WTC11 (cell line): ENCODE results near the gene DCTD. TPM values are rescaled to one million over a fixed set of nuclear protein-coding genes. Genes with fewer than 3 reads are reported as not detected.

ENCODE experiments used
- ATAC-seq: fragments of 200-7000 bp; cut with Tn5 transposase; 2 replicates; pipeline ENCODE4 v1.10.0; 2021; ENCODE audit warnings: mild to moderate bottlenecking, moderate library complexity
- CTCF ChIA-PET: fragments of 300-600 bp; sonication (Branson Sonifier 250); formaldehyde crosslinking; loops from one replicate; lab custom pipeline; 2021; ENCODE audit warnings: antibody characterized with exemption; lab: Charles Lee
- POLR2A ChIA-PET: fragments of 350-600 bp; sonication (Branson Sonifier 250); formaldehyde crosslinking; loops from one replicate; lab custom pipeline; 2021; ENCODE audit warnings: antibody characterized with exemption; lab: Charles Lee
- DNase-seq: peaks from one replicate; pipeline ENCODE4 v3.0.0; 2021; ENCODE audit warnings: low spot score
- H3K27ac Mint-ChIP-seq: 2 replicates; pipeline ENCODE4 v1.8.0; 2021; ENCODE audit warnings: mixed read lengths
- H3K27me3 Mint-ChIP-seq: 2 replicates; pipeline ENCODE4 v1.8.0; 2021; ENCODE audit warnings: low read depth, mild to moderate bottlenecking, moderate library complexity, mixed read lengths
- H3K36me3 Mint-ChIP-seq: 2 replicates; pipeline ENCODE4 v1.8.0; 2021; ENCODE audit warnings: mixed read lengths
- H3K4me1 Mint-ChIP-seq: 2 replicates; pipeline ENCODE4 v1.8.0; 2022; ENCODE audit warnings: mixed read lengths
- H3K4me3 Mint-ChIP-seq: 2 replicates; pipeline ENCODE4 v1.8.0; 2021; ENCODE audit warnings: mild to moderate bottlenecking, moderate library complexity, mixed read lengths
- H3K9me3 Mint-ChIP-seq: 2 replicates; pipeline ENCODE4 v1.8.0; 2021; ENCODE audit warnings: mixed read lengths
- AR ChIP-seq: fragments of 250-450 bp; sonication (Bioruptor Pico); IDR thresholded peaks from 2 replicates; pipeline ENCODE4 v1.9.0; 2021; ENCODE audit warnings: mild to moderate bottlenecking
- CDX4 ChIP-seq: fragments of 250-450 bp; sonication (Bioruptor Pico); IDR thresholded peaks from 2 replicates; pipeline ENCODE4 v1.9.0; 2021; ENCODE audit warnings: moderate library complexity, mild to moderate bottlenecking, inconsistent platforms, borderline replicate concordance
- E2F4 ChIP-seq: sonication (generic); formaldehyde crosslinking; IDR thresholded peaks from 2 replicates; pipeline ENCODE4 v1.8.1; 2022; ENCODE audit warnings: low read depth, mild to moderate bottlenecking, moderate library complexity, missing genetic modification reagents, borderline replicate concordance
- ELF4 ChIP-seq: sonication (generic); formaldehyde crosslinking; IDR thresholded peaks from 2 replicates; pipeline ENCODE4 v1.8.1; 2022; ENCODE audit warnings: low read depth, mild to moderate bottlenecking, moderate library complexity, missing genetic modification reagents
- EMX1 ChIP-seq: fragments of 250-450 bp; sonication (Bioruptor Pico); IDR thresholded peaks from 2 replicates; pipeline ENCODE4 v1.8.0; 2021; ENCODE audit warnings: mild to moderate bottlenecking
- FOXJ3 ChIP-seq: sonication (generic); formaldehyde crosslinking; IDR thresholded peaks from 2 replicates; pipeline ENCODE4 v1.9.0; 2021; ENCODE audit warnings: missing genetic modification reagents, mild to moderate bottlenecking, borderline replicate concordance
- FOXK1 ChIP-seq: sonication (generic); formaldehyde crosslinking; IDR thresholded peaks from 2 replicates; pipeline ENCODE4 v1.8.0; 2022; ENCODE audit warnings: mild to moderate bottlenecking, moderate library complexity, missing genetic modification reagents
- GABPB1 ChIP-seq: sonication (generic); formaldehyde crosslinking; IDR thresholded peaks from 2 replicates; pipeline ENCODE4 v1.8.1; 2023; ENCODE audit warnings: mild to moderate bottlenecking, missing genetic modification reagents
- HMGA2 ChIP-seq: fragments of 250-450 bp; sonication (Bioruptor Pico); IDR thresholded peaks from 2 replicates; pipeline ENCODE4 v1.4.0; 2021; ENCODE audit warnings: mild to moderate bottlenecking, moderate library complexity
- IRF1 ChIP-seq: sonication (generic); formaldehyde crosslinking; IDR thresholded peaks from 2 replicates; pipeline ENCODE4 v1.8.0; 2023; ENCODE audit warnings: missing genetic modification reagents
- MAX ChIP-seq: sonication (generic); formaldehyde crosslinking; IDR thresholded peaks from 2 replicates; pipeline ENCODE4 v1.8.0; 2022; ENCODE audit warnings: mild to moderate bottlenecking, missing genetic modification reagents
- NFATC4 ChIP-seq: fragments of 250-450 bp; sonication (Bioruptor Pico); IDR thresholded peaks from 2 replicates; pipeline ENCODE4 v1.9.0; 2021; ENCODE audit warnings: mild to moderate bottlenecking
- NR1H2 ChIP-seq: sonication (generic); formaldehyde crosslinking; IDR thresholded peaks from 2 replicates; pipeline ENCODE4 v1.9.0; 2021; ENCODE audit warnings: mild to moderate bottlenecking, moderate library complexity, missing genetic modification reagents
- NR2C2 ChIP-seq: sonication (generic); formaldehyde crosslinking; IDR thresholded peaks from 2 replicates; pipeline ENCODE4 v1.8.0; 2022; ENCODE audit warnings: mild to moderate bottlenecking, missing genetic modification reagents
- OVOL2 ChIP-seq: fragments of 250-450 bp; sonication (Bioruptor Pico); IDR thresholded peaks from 2 replicates; pipeline ENCODE4 v1.9.0; 2021; ENCODE audit warnings: mild to moderate bottlenecking, borderline replicate concordance
- PRRX2 ChIP-seq: fragments of 250-450 bp; sonication (Bioruptor Pico); IDR thresholded peaks from 2 replicates; pipeline ENCODE4 v1.8.0; 2021; ENCODE audit warnings: mild to moderate bottlenecking
- SMAD4 ChIP-seq: sonication (generic); formaldehyde crosslinking; IDR thresholded peaks from 2 replicates; pipeline ENCODE4 v1.8.0; 2022; ENCODE audit warnings: mild to moderate bottlenecking, missing genetic modification reagents
- TEAD4 ChIP-seq: sonication (generic); formaldehyde crosslinking; IDR thresholded peaks from 2 replicates; pipeline ENCODE4 v1.8.0; 2022; ENCODE audit warnings: mild to moderate bottlenecking, missing genetic modification reagents
- TP53 ChIP-seq: sonication (generic); formaldehyde crosslinking; IDR thresholded peaks from 2 replicates; pipeline ENCODE4 v1.8.1; 2023; ENCODE audit warnings: mild to moderate bottlenecking, missing genetic modification reagents
- USF1 ChIP-seq: sonication (generic); formaldehyde crosslinking; IDR thresholded peaks from 2 replicates; pipeline ENCODE4 v1.8.0; 2022; ENCODE audit warnings: mild to moderate bottlenecking, missing genetic modification reagents
- USF2 ChIP-seq: sonication (generic); formaldehyde crosslinking; IDR thresholded peaks from 2 replicates; pipeline ENCODE4 v1.8.1; 2023; ENCODE audit warnings: mild to moderate bottlenecking, missing genetic modification reagents, moderate library complexity
- ZNF121 ChIP-seq: sonication (generic); formaldehyde crosslinking; IDR thresholded peaks from 2 replicates; pipeline ENCODE4 v1.8.0; 2023; ENCODE audit warnings: missing genetic modification reagents
- ZNF219 ChIP-seq: sonication (generic); formaldehyde crosslinking; IDR thresholded peaks from 2 replicates; pipeline ENCODE4 v1.8.0; 2023; ENCODE audit warnings: missing genetic modification reagents, mild to moderate bottlenecking, borderline replicate concordance
- ZNF232 ChIP-seq: sonication (generic); formaldehyde crosslinking; IDR thresholded peaks from 2 replicates; pipeline ENCODE4 v1.8.0; 2022; ENCODE audit warnings: mild to moderate bottlenecking, missing genetic modification reagents
- ZNF263 ChIP-seq: sonication (generic); formaldehyde crosslinking; IDR thresholded peaks from 2 replicates; pipeline ENCODE4 v1.8.1; 2022; ENCODE audit warnings: low read depth, mild to moderate bottlenecking, moderate library complexity, missing genetic modification reagents
- ZNF396 ChIP-seq: fragments of 250-450 bp; sonication (Bioruptor Pico); IDR thresholded peaks from 2 replicates; pipeline ENCODE4 v1.8.0; 2021; ENCODE audit warnings: mild to moderate bottlenecking, moderate library complexity, borderline replicate concordance
- total RNA-seq: library from RNA; stranded (reverse); gene quantifications from 3 replicates; pipeline ENCODE4 v1.2.3, GENCODE V29; 2021

Gene DCTD
- total RNA-seq, 1 experiment from 2014 or later, result 56.8 TPM

- Mint-ChIP-seq H3K9me3 (0 out of 2 replicates have a peak, but pooled peaks cover 3% of the 10 kb centered on the region), H3K4me1 (no peaks in the 10 kb centered on the region), H3K27ac (no peak overlapping the region), H3K27me3 (no peaks in the 10 kb centered on the region), H3K36me3 (peaks cover 3% of the 10 kb centered on the region; the same call in 1 of the 2 replicates), H3K4me3 (no peak overlapping the region)
- ChIA-PET POLR2A (no interaction called here), CTCF (no interaction called here)
- DNase-seq, result no peak
- no peak for TF ChIP-seq SMAD4 (CRISPR knock-in tag)
- no peak for TF ChIP-seq ZNF396 (CRISPR knock-in tag)
- no peak for TF ChIP-seq OVOL2
- TF ChIP-seq ELF4, result no peak
- no peak for TF ChIP-seq HMGA2 (CRISPR knock-in tag)
- TF ChIP-seq CDX4 (CRISPR knock-in tag), result no peak
- TF ChIP-seq USF1, result no peak
- no peak for TF ChIP-seq NR1H2 (CRISPR knock-in tag)
- TF ChIP-seq ZNF219 (CRISPR knock-in tag), result no peak
- no peak for TF ChIP-seq EMX1 (CRISPR knock-in tag)
- TF ChIP-seq TP53 (CRISPR knock-in tag), result no peak
- no peak for ATAC-seq
Observed at GRCh38 chr4:182872886-182873285, 44.3 kb downstream of the DCTD start.

GRCh38 chr4:182871616-182872015 is 45.6 kb downstream of the DCTD start:
- Mint-ChIP-seq H3K9me3 (no peaks in the 10 kb centered on the region), H3K4me1 (peaks cover 7% of the 10 kb centered on the region), H3K4me3 (no peak overlapping the region), H3K27me3 (no peaks in the 10 kb centered on the region), H3K36me3 (no peaks in the 10 kb centered on the region), H3K27ac (no peak overlapping the region; the same call in 1 of the 2 replicates)
- no peak for ATAC-seq
- ChIA-PET POLR2A (no interaction called here), CTCF (no interaction called here)
- DNase-seq, result no peak
- TF ChIP-seq NFATC4 (CRISPR knock-in tag) (no peak), PRRX2 (CRISPR knock-in tag) (no peak), CDX4 (CRISPR knock-in tag) (no peak), ZNF121 (CRISPR knock-in tag) (no peak), GABPB1 (CRISPR knock-in tag) (no peak), USF2 (CRISPR knock-in tag) (no peak), AR (CRISPR knock-in tag) (no peak), ZNF263 (CRISPR knock-in tag) (no peak), ZNF232 (CRISPR knock-in tag) (no peak), NR1H2 (CRISPR knock-in tag) (no peak)

GRCh38 chr4:182869697-182870096 is 47.5 kb downstream of the DCTD start:
- Mint-ChIP-seq H3K27ac (no peak overlapping the region), H3K36me3 (no peaks in the 10 kb centered on the region), H3K27me3 (no peaks in the 10 kb centered on the region), H3K9me3 (no peaks in the 10 kb centered on the region), H3K4me3 (no peak overlapping the region), H3K4me1 (peaks cover 25% of the 10 kb centered on the region)
- DNase-seq (no peak), ATAC-seq (no peak)
- ChIA-PET CTCF (no interaction called here), POLR2A (no interaction called here)
- TF ChIP-seq FOXJ3 (CRISPR knock-in tag) (no peak), TEAD4 (CRISPR knock-in tag) (no peak), FOXK1 (CRISPR knock-in tag) (no peak), E2F4 (CRISPR knock-in tag) (no peak), NR2C2 (CRISPR knock-in tag) (no peak), MAX (CRISPR knock-in tag) (no peak), IRF1 (CRISPR knock-in tag) (no peak)
